NT2/D1 (cell line): ENCODE data around the gene SLC36A3.

ENCODE experiments used
- SUZ12 ChIP-seq: IDR thresholded peaks from 2 replicates; pipeline ENCODE4 v1.6.1; 2011; ENCODE audit not compliant: insufficient read length, insufficient read depth; ENCODE audit errors: extremely low read depth
- YY1 ChIP-seq: IDR thresholded peaks from 2 replicates; pipeline ENCODE4 v1.6.1; 2011; ENCODE audit not compliant: insufficient read length, insufficient read depth
- ZNF274 ChIP-seq: IDR thresholded peaks from 2 replicates; pipeline ENCODE4 v1.6.1; 2011; ENCODE audit warnings: mild to moderate bottlenecking, low read depth, low read length

DNA sequence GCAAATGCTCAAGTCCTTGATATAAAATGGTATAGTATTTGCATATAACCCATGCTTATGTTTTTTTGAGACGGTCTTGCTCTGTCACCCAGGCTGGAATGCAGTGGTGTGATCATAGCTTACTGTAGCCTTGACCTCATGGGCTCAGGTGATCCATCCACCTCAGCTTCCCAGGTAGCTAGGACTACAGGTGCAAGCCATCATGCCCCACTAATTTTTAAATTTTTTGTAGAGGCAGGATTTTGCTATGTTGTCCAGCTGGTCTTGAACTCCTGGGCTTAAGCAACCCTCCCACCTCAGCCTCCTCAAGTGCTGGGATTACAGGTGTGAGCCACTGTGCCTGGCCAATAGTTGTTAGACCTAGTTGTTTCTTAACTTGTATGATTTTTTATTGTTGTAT is 17.3 kb downstream of the SLC36A3 start:
- TF ChIP-seq SUZ12 (no peak), ZNF274 (no peak), YY1 (no peak)
